IPS DF 4.7 (cell line): ENCODE results near the gene C15orf39.

Source experiments
- DNase-seq: peaks from one replicate; pipeline ENCODE4 v3.0.0-alpha.2; 2013; ENCODE audit warnings: low spot score; ENCODE audit errors: extremely low read depth

C15orf39 gene

GRCh38 chr15:75172284-75172820, 29.3 kb upstream of the C15orf39 start:
- DNase-seq: no peak

- no peak for DNase-seq
Measured at GRCh38 chr15:75174102-75174501, 27.6 kb upstream of the C15orf39 start.

GRCh38 chr15:75174729-75175128, 27.0 kb upstream of the C15orf39 start:
- no peak for DNase-seq

GRCh38 chr15:75176396-75176761, 25.3 kb upstream of the C15orf39 start:
- no peak for DNase-seq

GRCh38 chr15:75177360-75178071, 24.2 kb upstream of the C15orf39 start:
- DNase-seq: no peak

GRCh38 chr15:75178171-75178937, 23.3 kb upstream of the C15orf39 start:
- DNase-seq: no peak

- DNase-seq: no peak
Measured at GRCh38 chr15:75178938-75179745, 22.5 kb upstream of the C15orf39 start.

GRCh38 chr15:75179746-75180140, 21.9 kb upstream of the C15orf39 start:
- no peak for DNase-seq

GRCh38 chr15:75181780-75182179, 19.9 kb upstream of the C15orf39 start:
- no peak for DNase-seq

- DNase-seq: no peak
Measured at GRCh38 chr15:75182187-75183131, 19.2 kb upstream of the C15orf39 start.

- no peak for DNase-seq
Measured at GRCh38 chr15:75185271-75186029, 16.2 kb upstream of the C15orf39 start.

GRCh38 chr15:75186044-75186443, 15.6 kb upstream of the C15orf39 start:
- no peak for DNase-seq

- no peak for DNase-seq
Measured at GRCh38 chr15:75188499-75188898, 13.2 kb upstream of the C15orf39 start.

- no peak for DNase-seq
Measured at GRCh38 chr15:75191235-75191634, 10.4 kb upstream of the C15orf39 start.

GRCh38 chr15:75192307-75192706, 9.4 kb upstream of the C15orf39 start:
- no peak for DNase-seq

- no peak for DNase-seq
Measured at GRCh38 chr15:75193272-75193671, 8.4 kb upstream of the C15orf39 start.

- DNase-seq: no peak
Measured at GRCh38 chr15:75193976-75194375, 7.7 kb upstream of the C15orf39 start.

GRCh38 chr15:75194397-75194796, 7.3 kb upstream of the C15orf39 start:
- no peak for DNase-seq

- no peak for DNase-seq
Measured at GRCh38 chr15:75195122-75195765, 6.4 kb upstream of the C15orf39 start.
